Uterus (tissue), 4 donors: ENCODE measurements around the gene PHLDA2. TPM values are rescaled to one million over a fixed set of nuclear protein-coding genes. Genes with fewer than 3 reads are reported as not detected.

Experiments used
- DNase-seq, 2 donors: peaks; one replicate each; pipeline ENCODE4 v3.0.0-alpha.2; 2019 to 2020
- H3K27ac ChIP-seq, 2 donors: fragments of 200-600 bp; sonication (generic); 1 replicate in 1 of 2; 2 replicates in 1 of 2; pipeline ENCODE4 v1.5.1; 2016 to 2018
- H3K27me3 ChIP-seq, 2 donors: fragments of 200-600 bp; sonication (generic); one replicate each; pipeline ENCODE4 v1.5.1; 2018 to 2019; ENCODE audit warnings: control low read depth in 1 of 2
- H3K36me3 ChIP-seq, 2 donors: fragments of 200-600 bp; sonication (generic); one replicate each; pipeline ENCODE4 v1.5.1; 2019; ENCODE audit warnings: control low read depth in 1 of 2
- H3K4me1 ChIP-seq, 2 donors: fragments of 200-600 bp; sonication (generic); one replicate each; pipeline ENCODE4 v1.5.1; 2018 to 2019; ENCODE audit warnings: control low read depth in 1 of 2
- H3K4me3 ChIP-seq, 2 donors: fragments of 200-600 bp; sonication (generic); 1 replicate in 1 of 2; 2 replicates in 1 of 2; pipeline ENCODE4 v1.5.1; 2018 to 2019; ENCODE audit warnings: mild to moderate bottlenecking in 1 of 2
- H3K9me3 ChIP-seq, 2 donors: fragments of 200-600 bp; sonication (generic); one replicate each; pipeline ENCODE4 v1.5.1; 2019; ENCODE audit warnings: control low read depth in 1 of 2
- CTCF ChIP-seq, 4 experiments: fragments of 200-600 bp in 2 of 4; fragments of 450-650 bp in 2 of 4; sonication (generic) in 2 of 4; IDR thresholded peaks; one replicate each; pipeline ENCODE4 v1.5.1; 2016 to 2019; ENCODE audit warnings: antibody characterized with exemption in 4 of 4, mild to moderate bottlenecking in 2 of 4, moderate library complexity in 1 of 4
- POLR2A ChIP-seq, 2 donors: fragments of 450-650 bp; IDR thresholded peaks; one replicate each; pipeline ENCODE4 v1.6.1; 2016; ENCODE audit warnings: antibody characterized with exemption in 2 of 2, mild to moderate bottlenecking in 1 of 2, moderate library complexity in 1 of 2
- intact Hi-C: fragments of 100-400 bp; cut with DNase I; formaldehyde crosslinking; loops from one replicate; pipeline ENCODE4 v1.15.1; 2023; ENCODE audit warnings: low total_unique reads
- total RNA-seq, 4 donors: library from RNA; depleted of rRNA in 3 of 4; stranded (reverse); fragments of >200 nt in 3 of 4; gene quantifications; one replicate each; pipeline versions ENCODE4 v1.1.0 to v1.2.4, GENCODE V29; 2014 to 2023
- donor health status: DM: yes; HTN: yes; CAD: no.

Gene PHLDA2
- total RNA-seq, 4 donors from 2014 or later = 5.2 TPM; not detected in 3

GRCh38 chr11:2917842-2918490 lies 11.3 kb downstream of the PHLDA2 start:
- no peaks in the 10 kb centered on the region for H3K36me3 ChIP-seq
- H3K4me3 ChIP-seq = no peak overlapping the region
- H3K27ac ChIP-seq = no peak overlapping the region
- H3K27me3 ChIP-seq = no peaks in the 10 kb centered on the region
- H3K4me1 ChIP-seq = no peaks in the 10 kb centered on the region
- no peaks in the 10 kb centered on the region for H3K9me3 ChIP-seq
- no peak for DNase-seq
- intact Hi-C loops = no loop called here
- no peak for TF ChIP-seq POLR2A (IDR thresholded peaks at IDR 0.05)
- no peak for TF ChIP-seq CTCF (IDR thresholded peaks at IDR 0.05)

GRCh38 chr11:2916892-2917645 lies 12.2 kb downstream of the PHLDA2 start:
- Histone ChIP-seq H3K27ac (no peak overlapping the region), H3K9me3 (no peaks in the 10 kb centered on the region), H3K4me1 (no peaks in the 10 kb centered on the region), H3K27me3 (no peaks in the 10 kb centered on the region), H3K4me3 (no peak overlapping the region), H3K36me3 (no peaks in the 10 kb centered on the region)
- TF ChIP-seq CTCF (IDR thresholded peaks at IDR 0.05) (no peak), POLR2A (IDR thresholded peaks at IDR 0.05) (no peak)
- intact Hi-C loops = no loop called here
- DNase-seq = no peak

- Histone ChIP-seq H3K36me3 (no peaks in the 10 kb centered on the region), H3K27ac (no peak overlapping the region), H3K27me3 (no peaks in the 10 kb centered on the region), H3K4me1 (no peaks in the 10 kb centered on the region), H3K9me3 (no peaks in the 10 kb centered on the region), H3K4me3 (no peak overlapping the region)
- TF ChIP-seq CTCF (IDR thresholded peaks at IDR 0.05) (no peak), POLR2A (IDR thresholded peaks at IDR 0.05) (no peak)
- DNase-seq = no peak
- intact Hi-C loops = no loop called here
Observed at GRCh38 chr11:2916114-2916891, 12.9 kb downstream of the PHLDA2 start.

- H3K4me3 ChIP-seq = no peak overlapping the region
- no peak overlapping the region for H3K27ac ChIP-seq
- no peaks in the 10 kb centered on the region for H3K36me3 ChIP-seq
- no peaks in the 10 kb centered on the region for H3K27me3 ChIP-seq
- H3K9me3 ChIP-seq = no peaks in the 10 kb centered on the region
- TF ChIP-seq CTCF (IDR thresholded peaks at IDR 0.05) (no peak), POLR2A (IDR thresholded peaks at IDR 0.05) (no peak)
- no peaks in the 10 kb centered on the region for H3K4me1 ChIP-seq
- intact Hi-C loops = no loop called here
- no peak for DNase-seq
Observed at GRCh38 chr11:2915473-2915872, 13.7 kb downstream of the PHLDA2 start.
